ENCODE data around the gene PLCD3.

GRCh38 chr17:45093444-45094110, 38.7 kb downstream of the PLCD3 start:
- TF ChIP-seq CTCF (IDR thresholded peaks at IDR 0.05) (no peak), POLR2A (IDR thresholded peaks at IDR 0.05) (no peak)
